WTC11 (cell line): ENCODE data around the gene SCYGR7.

Experiments
- GABPB1 ChIP-seq: sonication (generic); formaldehyde crosslinking; IDR thresholded peaks from 2 replicates; pipeline ENCODE4 v1.8.1; 2023; ENCODE audit warnings: mild to moderate bottlenecking, missing genetic modification reagents
- NFYB ChIP-seq: sonication (generic); formaldehyde crosslinking; conservative IDR thresholded peaks from 2 replicates; pipeline ENCODE4 v1.8.0; 2022; ENCODE audit warnings: low read depth, missing genetic modification reagents
- ZNF423 ChIP-seq: fragments of 250-450 bp; sonication (Bioruptor Pico); IDR thresholded peaks from 2 replicates; pipeline ENCODE4 v2.1.2; 2022; ENCODE audit warnings: mild to moderate bottlenecking, moderate library complexity
- TF ChIP-seq, protein P1 (sequence below): fragments of 200-600 bp; IDR thresholded peaks from 2 replicates; pipeline ENCODE4 v1.8.0; 2022; ENCODE audit warnings: antibody characterized with exemption

DNA sequence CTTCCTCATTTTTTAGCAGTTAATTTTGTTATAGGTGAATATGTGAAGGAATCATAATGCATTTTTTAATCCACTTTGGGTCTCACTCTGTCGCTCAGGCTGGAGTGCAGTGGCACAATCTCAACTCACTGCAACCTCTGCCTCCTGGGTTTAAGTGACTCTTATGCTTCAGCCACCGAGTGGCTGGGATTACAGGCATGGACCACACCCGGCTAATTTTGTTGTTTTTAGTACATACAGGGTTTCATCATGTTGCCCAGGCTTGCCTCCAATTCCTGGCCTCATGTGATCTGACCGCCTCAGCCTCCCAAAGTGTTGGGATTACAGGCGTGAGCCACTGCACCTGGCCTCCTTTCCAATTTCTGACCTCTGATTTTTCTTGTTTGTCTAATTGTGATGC lies 43.9 kb upstream of the SCYGR7 start:
- TF ChIP-seq, protein P1, sequence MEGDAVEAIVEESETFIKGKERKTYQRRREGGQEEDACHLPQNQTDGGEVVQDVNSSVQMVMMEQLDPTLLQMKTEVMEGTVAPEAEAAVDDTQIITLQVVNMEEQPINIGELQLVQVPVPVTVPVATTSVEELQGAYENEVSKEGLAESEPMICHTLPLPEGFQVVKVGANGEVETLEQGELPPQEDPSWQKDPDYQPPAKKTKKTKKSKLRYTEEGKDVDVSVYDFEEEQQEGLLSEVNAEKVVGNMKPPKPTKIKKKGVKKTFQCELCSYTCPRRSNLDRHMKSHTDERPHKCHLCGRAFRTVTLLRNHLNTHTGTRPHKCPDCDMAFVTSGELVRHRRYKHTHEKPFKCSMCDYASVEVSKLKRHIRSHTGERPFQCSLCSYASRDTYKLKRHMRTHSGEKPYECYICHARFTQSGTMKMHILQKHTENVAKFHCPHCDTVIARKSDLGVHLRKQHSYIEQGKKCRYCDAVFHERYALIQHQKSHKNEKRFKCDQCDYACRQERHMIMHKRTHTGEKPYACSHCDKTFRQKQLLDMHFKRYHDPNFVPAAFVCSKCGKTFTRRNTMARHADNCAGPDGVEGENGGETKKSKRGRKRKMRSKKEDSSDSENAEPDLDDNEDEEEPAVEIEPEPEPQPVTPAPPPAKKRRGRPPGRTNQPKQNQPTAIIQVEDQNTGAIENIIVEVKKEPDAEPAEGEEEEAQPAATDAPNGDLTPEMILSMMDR = no peak
- TF ChIP-seq ZNF423 (CRISPR knock-in tag) (no peak), GABPB1 (CRISPR knock-in tag) (no peak), NFYB (CRISPR knock-in tag) (no peak)
